Inflammatory macrophage (primary cell): ENCODE measurements around the gene ROS1.
"Not testable (repeated sequence)": the region's sequence is repeated elsewhere in the genome, so short reads cannot be mapped to it uniquely, and the experiment has no call there.

Experiments used
- DNase-seq, 2 donors: peaks; one replicate each; pipeline ENCODE4 v3.0.0-alpha.2; 2020 to 2022

Gene ROS1

GRCh38 chr6:117375446-117375845 lies 50.3 kb downstream of the ROS1 start:
- no peak for DNase-seq

- no peak for DNase-seq
Measured at GRCh38 chr6:117373211-117373813, 52.4 kb downstream of the ROS1 start.

GRCh38 chr6:117372289-117372688 lies 53.5 kb downstream of the ROS1 start:
- not testable (repeated sequence) for DNase-seq

GRCh38 chr6:117371492-117371891 lies 54.2 kb downstream of the ROS1 start:
- DNase-seq = no peak

- DNase-seq = no peak
Measured at GRCh38 chr6:117359581-117359980, 66.2 kb downstream of the ROS1 start.

- no peak for DNase-seq
Measured at GRCh38 chr6:117354671-117355070, 71.1 kb downstream of the ROS1 start.

- DNase-seq = no peak
Measured at GRCh38 chr6:117352466-117353081, 73.2 kb downstream of the ROS1 start.

- no peak for DNase-seq
Measured at GRCh38 chr6:117351521-117351920, 74.2 kb downstream of the ROS1 start.

- peak in 1 of 2 donors; percentile 41 for DNase-seq
Measured at GRCh38 chr6:117346142-117346930, 79.4 kb downstream of the ROS1 start.

GRCh38 chr6:117345292-117345610 lies 80.5 kb downstream of the ROS1 start:
- no peak for DNase-seq

GRCh38 chr6:117344444-117345291 lies 81.1 kb downstream of the ROS1 start:
- no peak for DNase-seq

GRCh38 chr6:117338567-117338966 lies 87.2 kb downstream of the ROS1 start:
- no peak for DNase-seq

GRCh38 chr6:117329926-117330325 lies 95.8 kb downstream of the ROS1 start:
- DNase-seq = no peak

- DNase-seq = no peak
Measured at GRCh38 chr6:117328500-117328899, 97.2 kb downstream of the ROS1 start.

GRCh38 chr6:117328005-117328389 lies 97.7 kb downstream of the ROS1 start:
- DNase-seq = no peak

- DNase-seq = no peak
Measured at GRCh38 chr6:117327149-117328004, 98.4 kb downstream of the ROS1 start.

- DNase-seq = no peak
Measured at GRCh38 chr6:117326396-117326795, 99.3 kb downstream of the ROS1 start.

GRCh38 chr6:117317261-117317660 lies 108.5 kb downstream of the ROS1 start:
- no peak for DNase-seq

GRCh38 chr6:117311726-117312125 lies 114.0 kb downstream of the ROS1 start:
- no peak for DNase-seq

GRCh38 chr6:117311310-117311709 lies 114.4 kb downstream of the ROS1 start:
- no peak for DNase-seq

GRCh38 chr6:117309611-117310010 lies 116.1 kb downstream of the ROS1 start:
- no peak for DNase-seq

- DNase-seq = no peak
Measured at GRCh38 chr6:117309069-117309468, 116.7 kb downstream of the ROS1 start.
